HCT116 (cell line): ENCODE results near the gene CTNND1. TPM values are rescaled to one million over a fixed set of nuclear protein-coding genes. Genes with fewer than 3 reads are reported as not detected.

Source experiments
- ATAC-seq: fragments of 200-7000 bp; cut with Tn5 transposase; 2 replicates; pipeline ENCODE4 v1.9.1; 2020; ENCODE audit warnings: mild to moderate bottlenecking, moderate library complexity
- BruUV-seq: library from RNA; stranded (reverse); fragments of 400-500 nt; replicated peaks from 2 replicates; lab custom pipeline; 2021; lab: Mats Ljungman, UMichigan
- CTCF ChIA-PET: fragments of 300-600 bp; sonication (Branson Sonifier 250); formaldehyde crosslinking; loops from one replicate; lab custom pipeline; 2021; ENCODE audit warnings: antibody characterized with exemption; lab: Charles Lee
- POLR2A ChIA-PET: fragments of 300-600, 350-600 bp; sonication (Branson Sonifier 250); formaldehyde crosslinking; loops from one replicate; lab custom pipeline; 2021; ENCODE audit warnings: antibody characterized with exemption; lab: Charles Lee
- RAD21 ChIA-PET, 2 experiments: fragments of 300-600 bp; sonication (Branson Sonifier 250); formaldehyde crosslinking; loops; one replicate each; lab custom pipeline; 2023; ENCODE audit warnings: low total read pairs in 2 of 2; ENCODE audit not compliant: uncharacterized antibody in 2 of 2, unreplicated experiment in 2 of 2, low non-redundant PET in 1 of 2; lab: Charles Lee
- DNase-seq: peaks from one replicate; pipeline ENCODE4 v3.0.0-alpha.2; 2010; ENCODE audit warnings: low read depth, low spot score
- H2AFZ ChIP-seq: fragments of 200-600 bp; shearing (Covaris generic), sonication (generic); 2 replicates; pipeline ENCODE4 v1.6.1; 2017; ENCODE audit warnings: low read depth, mixed run types, mixed read lengths, antibody characterized with exemption, low read length; ENCODE audit not compliant: poor library complexity, severe bottlenecking
- H3K27ac ChIP-seq: 2 replicates; pipeline ENCODE4 v1.5.1; 2012; ENCODE audit warnings: low read depth, low read length
- H3K27me3 ChIP-seq: fragments of 200-600 bp; sonication (generic); 2 replicates; pipeline ENCODE4 v1.6.1; 2016; ENCODE audit warnings: mixed run types, low read length, mixed read lengths; ENCODE audit not compliant: insufficient read depth
- H3K36me3 ChIP-seq, 2 experiments: fragments of 200-500 bp in 1 of 2; fragments of 200-600 bp in 1 of 2; sonication (Bioruptor generic) in 1 of 2; sonication (generic) in 1 of 2; 2 replicates each; pipeline versions ENCODE4 v1.5.1 to v1.6.1; 2014 to 2016; ENCODE audit warnings: low read length in 2 of 2, inconsistent platforms in 1 of 2, mixed read lengths in 1 of 2, mixed run types in 1 of 2; ENCODE audit not compliant: insufficient read depth in 2 of 2, control insufficient read depth in 1 of 2
- H3K4me1 ChIP-seq, 2 experiments: fragments of 200-600 bp in 1 of 2; sonication (generic) in 1 of 2; 2 replicates each; pipeline versions ENCODE4 v1.5.1 to v1.6.1; 2012 to 2017; ENCODE audit warnings: low read length in 2 of 2, inconsistent platforms in 1 of 2, mild to moderate bottlenecking in 1 of 2, mixed read lengths in 1 of 2, mixed run types in 1 of 2, moderate library complexity in 1 of 2; ENCODE audit not compliant: insufficient read depth in 2 of 2, control insufficient read depth in 1 of 2
- H3K4me2 ChIP-seq: fragments of 200-600 bp; sonication (generic); 2 replicates; pipeline ENCODE4 v1.6.1; 2017; ENCODE audit warnings: mixed run types, low read length, mixed read lengths
- H3K4me3 ChIP-seq, 2 experiments: fragments of 200-600 bp in 1 of 2; sonication (generic) in 1 of 2; replicated peaks in 1 of 2; 2 replicates each; pipeline ENCODE4 v1.5.1; 2011 to 2016; ENCODE audit warnings: low read length in 2 of 2, control low read depth in 1 of 2, low read depth in 1 of 2, mild to moderate bottlenecking in 1 of 2, mixed read lengths in 1 of 2, mixed run types in 1 of 2
- H3K79me2 ChIP-seq: fragments of 200-600 bp; sonication (generic); 2 replicates; pipeline ENCODE4 v1.6.1; 2017; ENCODE audit warnings: mild to moderate bottlenecking, mixed run types, low read length, moderate library complexity, mixed read lengths; ENCODE audit not compliant: insufficient read depth
- H3K9ac ChIP-seq: fragments of 200-600 bp; sonication (generic); 2 replicates; pipeline ENCODE4 v1.6.1; 2016; ENCODE audit warnings: low read length, mixed read lengths
- H3K9me2 ChIP-seq: fragments of 200-600 bp; sonication (generic), shearing (Covaris generic); 2 replicates; pipeline ENCODE4 v1.6.1; 2017; ENCODE audit warnings: mixed run types, mild to moderate bottlenecking, moderate library complexity; ENCODE audit not compliant: insufficient read depth
- H3K9me3 ChIP-seq, 2 experiments: fragments of 200-500 bp in 1 of 2; fragments of 200-600 bp in 1 of 2; sonication (Bioruptor generic) in 1 of 2; sonication (generic) in 1 of 2; 2 replicates each; pipeline ENCODE4 v1.6.1; 2014 to 2017; ENCODE audit warnings: low read length in 2 of 2, mixed read lengths in 2 of 2, inconsistent platforms in 1 of 2, low read depth in 1 of 2, mild to moderate bottlenecking in 1 of 2, mixed run types in 1 of 2, moderate library complexity in 1 of 2; ENCODE audit not compliant: control insufficient read depth in 1 of 2, insufficient read depth in 1 of 2
- H4K20me1 ChIP-seq: fragments of 200-600 bp; sonication (generic), shearing (Covaris generic); 2 replicates; pipeline ENCODE4 v1.6.1; 2017; ENCODE audit warnings: mixed run types, mild to moderate bottlenecking, moderate library complexity; ENCODE audit not compliant: insufficient read depth
- CEBPB ChIP-seq: IDR thresholded peaks from 2 replicates; pipeline ENCODE4 v1.6.1; 2012; ENCODE audit warnings: low read depth
- CTCF ChIP-seq, 3 experiments: fragments of 200-600 bp in 1 of 3; sonication (generic) in 1 of 3; IDR thresholded peaks in 2 of 3; conservative IDR thresholded peaks in 1 of 3; 2 replicates each; pipeline ENCODE4 v1.5.1; 2012 to 2017; ENCODE audit warnings: low read depth in 2 of 3, low read length in 2 of 3, antibody characterized with exemption in 1 of 3, borderline replicate concordance in 1 of 3, control low read depth in 1 of 3, mild to moderate bottlenecking in 1 of 3, mixed read lengths in 1 of 3, mixed run types in 1 of 3, moderate library complexity in 1 of 3; ENCODE audit not compliant: insufficient read depth in 1 of 3
- ELF1 ChIP-seq: IDR thresholded peaks from 2 replicates; pipeline ENCODE4 v1.6.1; 2012; ENCODE audit warnings: low read depth, borderline replicate concordance
- EZH2 ChIP-seq: fragments of 200-600 bp; sonication (generic); IDR thresholded peaks from 2 replicates; pipeline ENCODE4 v1.6.1; 2017; ENCODE audit warnings: antibody characterized with exemption, mixed run types
- FOSL1 ChIP-seq: IDR thresholded peaks from 2 replicates; pipeline ENCODE4 v1.6.1; 2012; ENCODE audit warnings: low read depth
- MAX ChIP-seq: IDR thresholded peaks from 2 replicates; pipeline ENCODE4 v1.6.1; 2012
- POLR2AphosphoS5 ChIP-seq: IDR thresholded peaks from 2 replicates; pipeline ENCODE4 v1.6.1; 2011; ENCODE audit warnings: mild to moderate bottlenecking, low read depth, low read length, moderate library complexity
- RAD21 ChIP-seq: IDR thresholded peaks from 2 replicates; pipeline ENCODE4 v1.6.1; 2012; ENCODE audit warnings: low read depth, mild to moderate bottlenecking
- REST ChIP-seq: IDR thresholded peaks from 2 replicates; pipeline ENCODE4 v1.6.1; 2012; ENCODE audit warnings: low read depth
- SIN3A ChIP-seq: IDR thresholded peaks from 2 replicates; pipeline ENCODE4 v1.6.1; 2012; ENCODE audit warnings: low read depth
- SP1 ChIP-seq: IDR thresholded peaks from 2 replicates; pipeline ENCODE4 v1.6.1; 2012; ENCODE audit warnings: low read depth
- SRF ChIP-seq: IDR thresholded peaks from 2 replicates; pipeline ENCODE4 v1.6.1; 2012; ENCODE audit warnings: low read depth
- TCF7L2 ChIP-seq: IDR thresholded peaks from 2 replicates; pipeline ENCODE4 v1.7.0; 2011; ENCODE audit warnings: borderline replicate concordance, inconsistent platforms; ENCODE audit not compliant: insufficient read depth, insufficient read length; ENCODE audit errors: extremely low read depth
- ZBTB33 ChIP-seq: IDR thresholded peaks from 2 replicates; pipeline ENCODE4 v1.6.1; 2011; ENCODE audit warnings: mild to moderate bottlenecking, low read length, moderate library complexity; ENCODE audit not compliant: insufficient replicate concordance; ENCODE audit errors: extremely low read depth
- ZFX ChIP-seq: fragments of 450-650 bp; IDR thresholded peaks from 2 replicates; pipeline ENCODE4 v1.6.1; 2017
- ZNF274 ChIP-seq: fragments of 200-500 bp; sonication (Bioruptor generic); IDR thresholded peaks from 2 replicates; pipeline ENCODE4 v1.6.1; 2014; ENCODE audit warnings: mild to moderate bottlenecking, low read depth, low read length, inconsistent platforms
- intact Hi-C: fragments of 100-400 bp; cut with micrococcal nuclease; formaldehyde crosslinking; loops from 2 replicates; pipeline ENCODE4 v1.10.0; 2022
- total RNA-seq: library from RNA; stranded (reverse); gene quantifications from one replicate; pipeline ENCODE4 v1.2.1, GENCODE V29; 2021; ENCODE audit not compliant: unreplicated experiment

Gene CTNND1
- total RNA-seq, 1 experiment from 2014 or later, result 157 TPM

- H2AFZ ChIP-seq, result no peak within 1 kb of the TSS
- H3K4me3 ChIP-seq, result peak within 1 kb of the TSS; percentile 95 to 97
- H3K36me3 ChIP-seq, result peaks cover 18 to 50% of the 10 kb centered on the region in 2 experiments
- H3K27ac ChIP-seq, result peak within 1 kb of the TSS; percentile 76
- no peaks in the 10 kb centered on the region for H3K9me3 ChIP-seq
- BruUV-seq, result no TSS peak
- ATAC-seq, result peak; percentile 95
- intact Hi-C loops, result loop anchor here (1.0 to 5.0 kb wide), 2 partner anchors 29 to 771 kb away; partner anchors contain the start of genes MED19 and TMX2
- peak; percentile 94 for DNase-seq
- H3K4me2 ChIP-seq, result peak within 1 kb of the TSS; percentile 82
- peaks cover 49% of the 10 kb centered on the region for H3K79me2 ChIP-seq
- H3K9me2 ChIP-seq, result no peaks in the 10 kb centered on the region
- no peaks in the 10 kb centered on the region for H4K20me1 ChIP-seq
- RAD21 ChIA-PET, result interaction anchor here (0.6 to 1.3 kb wide), 4 partner anchors 14 to 59 kb away, joined by 3 to 4 read pairs (median 3); no protein-coding TSS in a partner anchor
- CTCF ChIA-PET, result interaction anchor here (0.6 to 1.7 kb wide), 4 partner anchors 10 to 762 kb away, joined by 3 to 13 read pairs (median 4); partner anchors contain the start of gene BTBD18
- H3K9ac ChIP-seq, result peak within 1 kb of the TSS; percentile 96
- H3K27me3 ChIP-seq, result no peaks in the 10 kb centered on the region
- peaks cover 0 to 17% of the 10 kb centered on the region in 2 experiments; a peak in 2 of 4 replicates for H3K4me1 ChIP-seq
- POLR2A ChIA-PET, result interaction anchor here (0.5 to 1.6 kb wide), 8 partner anchors 10 to 66 kb away, joined by 3 to 10 read pairs (median 6); partner anchors contain the start of genes BTBD18, MED19 and TMX2
- TF ChIP-seq ZNF274 (no peak), CEBPB (no peak; the same call in 1 of the 2 replicates), ZBTB33 (peak; percentile 82), MAX (peak; percentile 99), CTCF (IDR thresholded peaks at IDR 0.05 in 2 of 3, conservative IDR thresholded peaks at IDR 0.05 in 1 of 3; ENCODE audit: borderline replicate concordance in 1 of 3, insufficient read depth in 1 of 3, low read depth in 2 of 3, low read length in 2 of 3) (no peak), REST (no peak), ELF1 (peak; percentile 65; the same call in 1 of the 2 replicates), SP1 (peak; percentile 95), SIN3A (peak; percentile 83; the same call in 1 of the 2 replicates), TCF7L2 (peak; percentile 69), SRF (peak; percentile 83), RAD21 (no peak), ZFX (peak; percentile 37; the same call in 1 of the 2 replicates), FOSL1 (no peak), POLR2AphosphoS5 (peak; percentile 98), EZH2 (no peak)
These were observed 20.2 kb upstream of the CTNND1 start, which contains the start of gene SELENOH for GRCh38 chr11:57741132-57742086. SELENOH (plus strand) TSS chr11:57741491; CDS start chr11:57741596, 105 bp downstream.
